Muscle layer of duodenum (tissue), 2 donors: Measurements from ENCODE around the gene VSTM1.
"Not testable (repeated sequence)": the region's sequence is repeated elsewhere in the genome, so short reads cannot be mapped to it uniquely, and the experiment has no call there.

Source experiments
- H3K27ac ChIP-seq: one replicate; pipeline ENCODE4 v1.7.0; 2013; ENCODE audit warnings: mild to moderate bottlenecking, low read length
- H3K27me3 ChIP-seq: one replicate; pipeline ENCODE4 v1.7.0; 2013; ENCODE audit warnings: low read depth, mild to moderate bottlenecking, control low read depth, low read length
- H3K36me3 ChIP-seq, 2 donors: one replicate each; pipeline ENCODE4 v1.7.0; 2013; ENCODE audit warnings: low read length in 2 of 2, control low read depth in 1 of 2, mild to moderate bottlenecking in 1 of 2; ENCODE audit not compliant: insufficient read depth in 2 of 2, control insufficient read depth in 1 of 2
- H3K4me1 ChIP-seq, 2 donors: one replicate each; pipeline ENCODE4 v1.7.0; 2013; ENCODE audit warnings: low read length in 2 of 2, mild to moderate bottlenecking in 2 of 2, control low read depth in 1 of 2, moderate library complexity in 1 of 2; ENCODE audit not compliant: insufficient read depth in 2 of 2, control insufficient read depth in 1 of 2
- H3K4me3 ChIP-seq, 2 donors: one replicate each; pipeline ENCODE4 v1.7.0; 2013; ENCODE audit warnings: low read length in 2 of 2, low read depth in 1 of 2, mild to moderate bottlenecking in 1 of 2
- H3K9me3 ChIP-seq, 2 donors: one replicate each; pipeline ENCODE4 v1.7.0; 2013; ENCODE audit warnings: low read length in 2 of 2, control low read depth in 1 of 2, mild to moderate bottlenecking in 1 of 2; ENCODE audit not compliant: control insufficient read depth in 1 of 2
- donor health status: healthy.

Gene VSTM1

DNA sequence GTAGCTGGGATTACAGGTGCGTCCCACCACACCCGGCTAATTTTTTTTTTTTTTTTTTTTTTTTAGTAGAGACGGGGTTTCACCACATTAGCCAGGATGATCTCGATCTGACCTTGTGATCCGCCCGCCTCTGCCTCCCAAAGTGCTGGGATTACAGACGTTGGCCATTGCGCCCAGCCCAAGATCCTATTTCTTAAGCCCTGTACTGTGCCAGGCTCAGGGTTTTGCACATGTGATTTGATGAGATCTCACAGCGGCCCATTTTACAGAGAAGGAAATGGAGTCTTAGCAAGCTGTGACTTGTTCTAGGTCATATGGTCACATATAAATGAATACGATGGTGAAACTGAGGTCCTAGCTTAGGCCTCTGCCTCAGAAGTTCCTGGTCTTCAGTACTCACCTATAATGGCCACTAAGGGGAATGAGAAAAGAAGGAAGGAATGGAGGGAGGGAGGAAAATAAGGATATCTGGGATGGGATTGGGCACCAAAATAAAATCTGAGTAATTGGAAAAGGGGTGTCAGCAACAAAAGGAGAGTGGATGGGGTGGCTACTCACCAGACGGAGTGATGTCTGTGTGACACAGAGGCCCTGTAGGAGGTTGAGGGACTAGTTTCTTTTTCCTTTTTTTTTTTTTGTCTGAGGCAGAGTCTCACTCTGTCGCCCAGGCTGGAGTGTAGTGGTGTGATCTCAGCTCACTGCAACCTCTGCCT lies 35.6 kb upstream of the VSTM1 start:
- no peaks in the 10 kb centered on the region for H3K27me3 ChIP-seq
- H3K27ac ChIP-seq, result no peak overlapping the region
- peaks cover 4 to 23% of the 10 kb centered on the region in 2 donors for H3K4me1 ChIP-seq
- H3K4me3 ChIP-seq, result no peak overlapping the region
- no peaks in the 10 kb centered on the region for H3K9me3 ChIP-seq
- H3K36me3 ChIP-seq, result no peaks in the 10 kb centered on the region

DNA sequence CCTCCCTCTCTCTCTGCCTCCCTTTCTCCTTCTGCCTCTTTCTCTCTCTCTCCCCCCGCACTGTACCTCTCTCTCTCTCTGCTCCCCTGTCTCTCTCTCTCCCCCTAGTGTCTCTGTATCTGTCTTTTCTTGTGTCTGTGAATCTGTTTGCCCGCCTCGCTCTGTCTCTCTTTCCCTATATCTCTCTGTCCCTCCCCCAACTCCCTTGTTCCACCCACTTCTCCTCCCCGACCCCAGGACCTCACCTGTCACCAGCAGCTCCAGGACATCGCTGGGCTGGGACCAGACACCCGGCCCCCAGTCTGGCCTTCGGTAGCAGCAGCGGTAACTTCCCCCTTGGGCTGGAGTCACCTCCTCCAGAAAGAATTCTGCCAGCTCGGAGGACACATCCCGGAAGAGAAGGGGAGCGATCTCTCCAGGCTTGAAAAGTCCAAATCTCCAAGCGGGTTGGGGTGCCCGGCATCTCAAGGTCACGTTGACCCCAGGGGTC lies 33.0 kb upstream of the VSTM1 start:
- Histone ChIP-seq H3K36me3 (no peaks in the 10 kb centered on the region), H3K27ac (no peak overlapping the region), H3K4me3 (peak overlapping the region; percentile 39 to 59), H3K27me3 (no peaks in the 10 kb centered on the region), H3K9me3 (no peaks in the 10 kb centered on the region), H3K4me1 (peaks cover 0 to 10% of the 10 kb centered on the region in 2 donors)

- not testable (repeated sequence) for H3K36me3 ChIP-seq, H3K27me3 ChIP-seq, H3K27ac ChIP-seq, H3K9me3 ChIP-seq
- Histone ChIP-seq H3K4me1 (peaks cover 0 to 10% of the 10 kb centered on the region in 2 donors), H3K4me3 (peak overlapping the region; percentile 39 to 59)
Measured at GRCh38 chr19:54095859-54096616, 32.3 kb upstream of the VSTM1 start.

- no peaks in the 10 kb centered on the region for H3K9me3 ChIP-seq
- no peaks in the 10 kb centered on the region for H3K36me3 ChIP-seq
- H3K4me3 ChIP-seq, result peak overlapping the region in 1 of 2 donors; percentile 59
- H3K27ac ChIP-seq, result no peak overlapping the region
- H3K27me3 ChIP-seq, result no peaks in the 10 kb centered on the region
- peaks cover 0 to 10% of the 10 kb centered on the region in 2 donors for H3K4me1 ChIP-seq
Measured at GRCh38 chr19:54095136-54095858, 31.6 kb upstream of the VSTM1 start.

DNA sequence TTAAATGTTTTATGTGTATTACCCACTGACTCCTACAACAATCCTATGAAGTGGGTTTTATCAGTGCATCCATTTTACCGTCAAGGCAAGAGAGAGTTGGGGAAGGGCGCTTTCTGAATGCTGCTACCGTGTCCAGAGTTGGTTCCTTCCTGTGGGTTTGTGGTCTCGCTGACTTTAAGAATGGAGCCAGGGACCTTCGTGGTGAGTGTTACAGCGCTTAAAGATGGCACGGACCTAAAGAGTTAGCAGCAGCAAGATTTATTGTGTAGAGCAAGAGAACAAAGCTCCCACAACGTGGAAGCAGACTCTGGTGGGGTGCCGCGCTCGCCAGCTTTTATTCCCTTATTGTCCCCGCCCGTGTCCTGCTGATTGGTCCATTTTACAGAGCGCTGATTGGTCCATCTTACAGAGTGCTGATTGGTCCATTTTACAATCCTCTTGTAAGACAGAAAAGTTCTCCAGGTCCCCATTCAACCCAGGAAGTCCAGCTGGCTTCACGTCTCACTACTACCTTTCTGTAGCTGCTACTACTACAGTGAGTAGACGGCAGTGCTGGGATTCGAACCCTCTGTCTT lies 30.8 kb upstream of the VSTM1 start:
- H3K9me3 ChIP-seq, result no peaks in the 10 kb centered on the region
- no peak overlapping the region for H3K4me3 ChIP-seq
- H3K4me1 ChIP-seq, result peaks cover 0 to 10% of the 10 kb centered on the region in 2 donors
- no peaks in the 10 kb centered on the region for H3K36me3 ChIP-seq
- no peaks in the 10 kb centered on the region for H3K27me3 ChIP-seq
- no peak overlapping the region for H3K27ac ChIP-seq

GRCh38 chr19:54084410-54084809 lies 20.7 kb upstream of the VSTM1 start:
- no peaks in the 10 kb centered on the region for H3K36me3 ChIP-seq
- H3K9me3 ChIP-seq, result peaks cover 3 to 10% of the 10 kb centered on the region in 2 donors
- no peak overlapping the region for H3K4me3 ChIP-seq
- H3K27ac ChIP-seq, result no peak overlapping the region
- no peaks in the 10 kb centered on the region for H3K4me1 ChIP-seq
- H3K27me3 ChIP-seq, result no peaks in the 10 kb centered on the region

DNA sequence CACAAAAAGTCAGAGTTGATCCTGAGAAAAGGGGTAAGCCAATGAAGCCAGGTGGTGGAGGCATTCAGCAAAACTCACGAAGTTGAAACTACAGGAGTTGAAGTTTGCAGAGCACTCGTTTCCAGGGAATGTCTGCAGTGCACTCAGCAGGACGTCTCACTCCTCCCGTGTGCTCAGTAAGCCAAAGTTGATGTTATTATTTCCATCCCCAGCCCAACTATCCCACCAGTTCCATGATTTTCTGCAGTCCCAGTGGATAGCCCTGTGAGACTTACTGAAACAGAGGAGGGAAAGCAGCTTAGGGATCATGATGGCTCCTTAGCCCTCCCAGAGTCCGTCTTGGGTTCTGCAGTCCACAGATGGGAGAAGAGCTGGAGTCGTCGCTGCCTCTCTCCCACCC lies 17.3 kb upstream of the VSTM1 start, which contains the start of gene TARM1:
Gene TARM1 (minus strand): TSS at position 334 of the 400 bp plus-strand sequence. CDS start 25 bp downstream, at position 309.
- H3K27ac ChIP-seq, result no peak within 1 kb of the TSS
- H3K4me3 ChIP-seq, result no peak within 1 kb of the TSS
- peaks cover 3 to 10% of the 10 kb centered on the region in 2 donors for H3K9me3 ChIP-seq
- H3K4me1 ChIP-seq, result no peaks in the 10 kb centered on the region
- H3K27me3 ChIP-seq, result no peaks in the 10 kb centered on the region
- no peaks in the 10 kb centered on the region for H3K36me3 ChIP-seq

GRCh38 chr19:54077334-54077733 lies 13.6 kb upstream of the VSTM1 start:
- peaks cover 3 to 7% of the 10 kb centered on the region in 2 donors for H3K9me3 ChIP-seq
- no peaks in the 10 kb centered on the region for H3K4me1 ChIP-seq
- H3K36me3 ChIP-seq, result no peaks in the 10 kb centered on the region
- no peak overlapping the region for H3K27ac ChIP-seq
- H3K4me3 ChIP-seq, result no peak overlapping the region
- H3K27me3 ChIP-seq, result no peaks in the 10 kb centered on the region

GRCh38 chr19:54074851-54075250 lies 11.2 kb upstream of the VSTM1 start:
- no peaks in the 10 kb centered on the region for H3K27me3 ChIP-seq
- no peak overlapping the region for H3K27ac ChIP-seq
- H3K9me3 ChIP-seq, result peaks cover 0 to 1% of the 10 kb centered on the region in 2 donors
- no peak overlapping the region for H3K4me3 ChIP-seq
- no peaks in the 10 kb centered on the region for H3K4me1 ChIP-seq
- H3K36me3 ChIP-seq, result no peaks in the 10 kb centered on the region

DNA sequence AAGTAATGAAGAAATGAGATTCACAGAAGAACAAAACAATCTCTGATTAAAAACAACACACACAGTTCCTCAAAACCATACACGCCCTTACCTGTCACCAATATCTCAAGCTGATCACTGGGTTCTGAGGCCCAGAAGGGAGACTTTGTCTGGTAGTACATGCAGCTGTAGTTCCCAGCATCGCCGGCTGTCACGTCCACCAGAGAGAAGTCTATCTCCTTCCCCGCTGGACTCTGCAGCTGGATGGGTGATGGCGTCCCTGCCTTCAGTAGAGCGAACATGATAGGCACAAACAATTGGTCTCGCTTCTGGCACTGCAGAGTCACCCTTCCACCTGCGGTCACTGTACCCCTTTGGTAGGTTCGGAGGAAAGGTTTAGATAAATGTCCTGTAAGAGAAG lies 10.1 kb upstream of the VSTM1 start:
- no peak overlapping the region for H3K4me3 ChIP-seq
- peaks cover 0 to 11% of the 10 kb centered on the region in 2 donors for H3K9me3 ChIP-seq
- no peaks in the 10 kb centered on the region for H3K27me3 ChIP-seq
- H3K4me1 ChIP-seq, result no peaks in the 10 kb centered on the region
- no peaks in the 10 kb centered on the region for H3K36me3 ChIP-seq
- H3K27ac ChIP-seq, result no peak overlapping the region

DNA sequence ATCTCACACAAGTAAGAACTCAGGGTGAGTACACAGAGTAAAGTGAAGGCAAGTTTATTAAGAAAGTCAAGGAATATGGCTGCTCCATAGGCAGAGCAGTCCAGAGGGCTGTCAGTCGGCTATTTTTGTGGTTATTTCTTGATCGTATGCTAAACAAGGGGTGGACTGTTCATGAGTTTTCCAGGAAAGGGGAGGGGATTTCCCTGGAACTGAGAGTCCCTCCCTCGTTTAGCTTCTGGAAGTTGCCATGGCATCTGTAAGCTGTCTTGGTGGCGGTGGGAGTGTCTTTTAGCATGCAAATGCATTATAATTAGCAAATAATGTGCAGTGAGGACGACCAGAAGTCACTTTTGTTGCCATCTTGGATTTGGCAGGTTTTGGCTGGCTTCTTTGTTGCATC lies 5.8 kb upstream of the VSTM1 start:
- no peak overlapping the region for H3K27ac ChIP-seq
- H3K4me1 ChIP-seq, result no peaks in the 10 kb centered on the region
- H3K36me3 ChIP-seq, result no peaks in the 10 kb centered on the region
- H3K4me3 ChIP-seq, result no peak overlapping the region
- H3K9me3 ChIP-seq, result peaks cover 0 to 11% of the 10 kb centered on the region in 2 donors
- H3K27me3 ChIP-seq, result no peaks in the 10 kb centered on the region
